GM21515 (cell line): Measurements from ENCODE around the gene ABCC10.
A peak's percentile ranks its signal among the peaks of the same experiment; 100 is the strongest.

Source experiments
- ATAC-seq: cut with Tn5 transposase; IDR thresholded peaks from one replicate; pipeline ENCODE4 v1.9.1; 2021; ENCODE audit not compliant: unreplicated experiment

The ABCC10 gene

DNA sequence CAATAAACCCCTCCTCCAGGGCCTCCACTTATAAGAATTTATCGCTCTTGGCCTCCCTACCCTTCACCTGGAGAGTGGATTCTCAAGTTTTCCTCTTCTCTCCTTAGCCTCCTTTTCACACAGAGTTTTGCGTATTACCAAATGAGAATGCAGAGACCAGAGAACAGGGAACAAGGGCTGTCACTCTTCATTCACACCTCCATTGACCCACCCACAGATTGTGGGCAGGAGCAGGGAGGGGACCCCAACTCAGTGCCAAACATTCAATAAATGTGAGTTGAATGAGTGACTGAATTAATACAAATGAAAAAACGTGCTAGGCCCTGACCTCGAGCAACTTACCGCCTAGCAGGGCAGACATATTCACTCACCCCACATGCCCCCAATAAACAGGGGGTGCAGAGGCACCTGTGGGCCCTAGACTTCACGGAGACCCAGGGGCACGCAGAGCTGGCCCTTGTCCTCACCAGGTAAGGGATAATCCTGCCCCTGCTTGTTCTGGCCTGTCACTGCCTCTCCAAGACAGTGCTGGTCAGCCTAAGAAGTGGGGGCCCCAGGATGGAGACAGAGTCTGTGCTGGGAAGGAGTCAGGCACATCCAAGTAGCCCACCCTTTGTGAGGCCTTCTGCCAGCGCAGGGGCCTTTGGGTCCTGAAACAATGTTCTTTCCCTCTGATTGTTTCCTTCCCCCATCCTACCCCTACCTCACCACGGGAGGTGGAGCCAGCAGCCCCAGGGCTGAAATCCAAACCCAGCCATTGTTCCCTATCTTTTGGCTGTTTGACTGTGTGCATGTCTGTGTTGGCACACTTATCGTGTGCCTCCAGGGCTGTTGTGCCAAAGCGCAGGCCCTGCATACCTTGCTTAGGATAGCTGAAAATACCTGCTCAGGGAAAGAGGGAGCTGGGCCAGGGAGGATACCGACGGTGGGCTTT, 41.7 kb downstream of the ABCC10 start:
- ATAC-seq, result no peak

DNA sequence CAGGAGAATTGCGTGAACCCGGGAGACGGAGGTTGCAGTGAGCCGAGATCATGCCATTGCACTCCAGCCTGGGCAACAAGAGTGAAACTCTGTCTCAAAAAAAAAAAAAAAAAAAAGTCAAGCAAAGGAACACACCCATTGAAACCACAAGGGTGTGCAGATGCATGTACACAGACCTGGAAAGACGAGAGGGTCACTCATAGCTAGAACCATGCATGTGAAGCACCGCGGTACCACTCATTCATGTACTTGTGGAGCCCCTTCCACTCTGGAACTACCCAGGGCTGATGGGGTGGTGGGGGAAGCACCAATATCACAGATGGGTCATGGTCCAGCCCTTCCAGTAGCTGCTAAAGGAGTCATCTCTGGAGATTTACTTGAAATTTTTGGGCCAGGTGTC, 42.6 kb downstream of the ABCC10 start:
- ATAC-seq, result no peak

DNA sequence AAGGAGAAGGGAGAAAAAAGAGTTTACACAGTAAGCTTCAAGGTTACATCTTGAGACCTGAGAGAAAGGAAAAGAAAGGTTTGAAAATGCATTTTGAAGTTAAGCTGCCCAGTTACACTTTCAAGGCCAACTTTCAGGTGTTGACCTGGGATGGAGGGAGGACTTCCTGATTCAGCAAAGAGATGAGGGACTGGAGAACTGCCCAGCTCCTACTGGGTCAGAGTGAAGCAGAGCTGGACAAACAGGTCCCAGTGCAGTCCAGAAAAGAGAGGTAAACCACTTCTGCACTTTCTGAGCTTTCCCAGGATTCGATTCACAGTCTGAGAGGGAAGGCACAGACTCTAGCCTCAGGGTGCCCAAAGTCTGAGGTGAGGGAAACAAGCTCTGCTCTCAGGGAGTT, 44.1 kb downstream of the ABCC10 start:
- no peak for ATAC-seq

DNA sequence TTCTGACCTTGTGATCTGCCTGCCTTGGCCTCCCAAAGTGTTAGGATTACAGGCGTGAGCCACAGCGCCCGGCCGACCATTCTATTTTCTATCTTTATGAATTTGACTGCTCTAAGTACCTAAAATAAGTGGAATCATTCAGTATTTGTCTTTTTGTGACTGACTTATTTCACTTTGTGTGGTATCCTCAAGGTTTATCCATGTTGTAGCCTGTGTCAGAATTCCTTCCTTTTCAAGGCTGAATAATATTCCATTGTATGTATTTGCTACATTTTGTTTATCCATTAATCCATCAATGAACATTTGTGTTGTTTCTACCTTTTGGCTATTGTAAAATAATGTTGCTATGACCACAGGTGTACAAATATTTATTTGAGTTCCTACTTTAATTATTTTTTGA, 45.2 kb downstream of the ABCC10 start:
- no peak for ATAC-seq

GRCh38 chr6:43475516-43475915, 48.2 kb downstream of the ABCC10 start:
- no peak for ATAC-seq

GRCh38 chr6:43476746-43477145, 49.4 kb downstream of the ABCC10 start:
- ATAC-seq, result no peak

DNA sequence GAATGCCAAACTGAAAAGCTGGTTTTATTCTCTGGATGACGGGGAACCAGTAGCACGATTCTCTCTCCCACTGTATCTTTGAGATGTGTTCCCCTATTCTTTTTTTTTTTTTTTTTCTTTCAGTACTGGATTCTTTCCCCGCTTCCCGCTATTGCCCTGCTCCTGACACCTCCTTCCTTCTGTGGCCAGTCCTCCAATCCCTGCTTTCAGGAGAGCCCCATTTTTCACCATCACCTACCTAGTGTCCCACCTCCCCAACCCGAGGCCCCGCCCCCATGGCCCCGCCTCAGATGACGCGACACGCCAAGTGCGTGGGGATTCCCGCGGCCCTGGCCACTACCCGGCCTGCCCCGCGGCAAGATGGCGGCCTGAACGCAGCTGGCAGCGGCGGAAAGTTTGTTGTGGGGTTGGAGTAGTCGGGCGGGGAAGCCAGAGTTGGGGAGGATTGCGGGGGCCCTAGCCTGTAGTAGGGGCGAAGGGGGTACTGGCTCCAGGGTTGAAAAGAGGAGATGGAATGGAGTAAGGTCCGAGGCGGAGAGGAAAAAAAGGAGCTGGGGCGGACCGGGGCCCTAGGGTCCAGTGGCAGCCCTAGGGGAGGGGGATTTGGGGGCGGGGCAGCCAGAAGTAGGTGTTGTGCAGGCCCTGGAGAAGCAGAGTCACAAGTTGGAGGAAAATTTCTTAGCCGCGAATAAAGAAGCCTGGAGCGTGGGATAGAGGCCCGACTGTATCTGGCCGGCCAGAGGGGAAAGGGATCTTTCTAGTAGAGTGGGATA, 50.1 kb downstream of the ABCC10 start, which contains the start of gene TJAP1:
Gene TJAP1 (plus strand): TSS at position 336 of the 773 bp plus-strand sequence. CDS start 21,432 bp downstream, outside the sequence.
- ATAC-seq, result peak; percentile 89

GRCh38 chr6:43478008-43478372, 50.6 kb downstream of the ABCC10 start:
- no peak for ATAC-seq

DNA sequence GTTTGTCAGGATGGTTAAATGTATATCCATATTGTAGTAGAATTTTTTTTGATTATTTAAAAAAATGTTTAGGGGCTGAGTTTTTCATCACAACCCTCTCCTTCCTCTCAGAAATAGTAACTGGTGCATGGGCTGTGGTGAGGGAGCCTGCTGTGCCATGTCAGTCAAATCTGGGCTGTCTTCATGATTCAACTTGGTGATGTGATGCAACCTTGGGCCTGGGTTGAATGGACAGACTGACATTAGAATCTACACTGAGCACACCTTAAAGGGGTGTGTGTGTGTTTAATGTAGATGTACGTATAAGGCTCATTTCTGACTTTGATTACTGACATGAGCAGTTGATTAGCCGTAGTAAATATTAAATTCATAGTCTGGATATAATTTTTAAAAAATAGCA, 53.7 kb downstream of the ABCC10 start:
- no peak for ATAC-seq

DNA sequence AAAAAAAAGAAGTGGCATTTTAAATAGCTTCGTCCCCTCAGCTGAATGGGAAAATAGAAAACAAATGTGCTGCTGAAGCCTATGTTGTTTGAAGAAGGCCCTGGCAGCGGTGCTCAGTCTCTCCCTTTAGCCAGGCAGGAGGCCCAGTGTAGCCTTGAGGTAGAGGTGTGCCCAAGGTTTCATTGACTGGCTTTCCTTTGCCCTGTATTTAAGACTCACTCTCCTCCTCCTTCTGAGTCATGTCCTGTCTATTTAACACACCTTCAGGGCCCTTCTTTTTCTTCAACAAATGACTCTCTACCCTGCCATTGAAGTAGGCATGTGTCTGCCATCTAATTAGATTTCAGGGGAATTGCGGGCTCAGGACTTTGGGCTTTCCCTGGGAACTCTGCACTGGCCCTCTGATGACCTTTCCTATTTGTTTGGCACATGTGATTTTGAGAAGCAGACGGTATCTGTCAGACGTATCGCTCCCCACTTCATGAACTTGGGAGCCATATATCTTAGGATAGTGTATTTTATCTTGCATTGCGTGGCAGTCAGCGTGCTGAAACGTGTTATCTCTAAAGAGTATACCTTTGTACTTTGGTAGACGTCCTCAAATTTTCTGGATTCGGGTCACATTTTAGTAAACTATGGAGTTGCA, 54.4 kb downstream of the ABCC10 start:
- ATAC-seq, result no peak

- ATAC-seq, result no peak
These were observed 61.4 kb downstream of the ABCC10 start for GRCh38 chr6:43488667-43489276.

DNA sequence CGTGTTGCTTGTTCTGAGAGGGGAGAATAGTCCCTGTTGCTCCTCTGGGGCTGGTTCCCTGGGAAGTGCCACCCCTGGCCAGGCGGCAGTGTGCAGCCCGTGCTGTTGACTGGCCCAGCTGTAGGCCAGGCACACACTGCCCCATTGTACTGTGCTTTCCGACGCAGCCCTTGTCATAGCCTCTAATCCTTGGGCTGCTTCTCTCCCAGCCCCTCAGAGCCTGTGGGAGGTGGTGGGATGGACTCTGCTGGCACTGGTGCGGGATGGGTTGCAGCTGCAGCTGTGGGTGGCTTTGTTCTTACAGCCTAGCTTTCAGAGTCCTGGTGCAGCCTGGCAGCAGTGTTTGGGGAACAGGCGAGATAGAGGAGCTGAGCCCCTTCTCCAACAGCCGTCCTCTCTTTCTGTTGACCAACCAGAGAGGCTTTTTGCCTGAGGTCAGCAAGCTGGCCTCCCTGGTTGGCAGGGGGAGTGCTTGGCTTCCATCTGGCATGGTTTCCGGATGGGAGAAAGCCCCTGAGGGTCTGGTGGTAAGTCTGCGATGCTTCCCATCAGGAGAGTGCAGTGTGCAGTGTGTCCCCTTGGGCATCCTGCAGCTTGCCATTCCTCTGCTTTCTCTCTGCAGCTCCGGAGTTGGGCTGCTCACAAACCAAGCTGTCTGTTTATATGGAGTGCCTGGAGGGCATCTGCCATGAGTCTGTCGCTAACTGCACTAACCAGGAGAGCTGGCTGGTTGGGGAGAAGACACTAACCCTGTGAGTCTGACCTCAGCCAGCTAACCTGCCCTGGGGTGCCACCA, 62.1 kb downstream of the ABCC10 start:
- no peak for ATAC-seq

DNA sequence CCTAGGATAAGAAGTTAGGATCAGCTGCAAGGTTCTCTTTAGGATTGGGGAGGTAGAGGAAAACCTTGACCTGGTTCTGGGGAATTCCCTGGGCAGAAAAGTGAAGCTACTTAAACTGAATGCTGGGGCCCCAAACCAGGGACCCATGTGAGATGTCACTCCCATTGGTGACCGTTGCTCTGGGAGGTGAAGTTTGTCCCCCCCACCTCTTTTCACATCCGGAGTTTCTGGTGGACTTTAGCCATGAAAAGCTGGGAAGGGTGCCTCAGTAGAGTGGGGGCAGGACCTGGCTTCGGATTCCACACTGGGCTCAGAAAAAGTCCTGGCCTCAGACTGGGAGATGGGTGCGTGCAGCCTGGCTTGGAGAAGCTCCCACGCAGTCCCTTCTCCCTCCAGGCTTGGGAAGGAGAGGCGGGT, 63.2 kb downstream of the ABCC10 start:
- no peak for ATAC-seq

DNA sequence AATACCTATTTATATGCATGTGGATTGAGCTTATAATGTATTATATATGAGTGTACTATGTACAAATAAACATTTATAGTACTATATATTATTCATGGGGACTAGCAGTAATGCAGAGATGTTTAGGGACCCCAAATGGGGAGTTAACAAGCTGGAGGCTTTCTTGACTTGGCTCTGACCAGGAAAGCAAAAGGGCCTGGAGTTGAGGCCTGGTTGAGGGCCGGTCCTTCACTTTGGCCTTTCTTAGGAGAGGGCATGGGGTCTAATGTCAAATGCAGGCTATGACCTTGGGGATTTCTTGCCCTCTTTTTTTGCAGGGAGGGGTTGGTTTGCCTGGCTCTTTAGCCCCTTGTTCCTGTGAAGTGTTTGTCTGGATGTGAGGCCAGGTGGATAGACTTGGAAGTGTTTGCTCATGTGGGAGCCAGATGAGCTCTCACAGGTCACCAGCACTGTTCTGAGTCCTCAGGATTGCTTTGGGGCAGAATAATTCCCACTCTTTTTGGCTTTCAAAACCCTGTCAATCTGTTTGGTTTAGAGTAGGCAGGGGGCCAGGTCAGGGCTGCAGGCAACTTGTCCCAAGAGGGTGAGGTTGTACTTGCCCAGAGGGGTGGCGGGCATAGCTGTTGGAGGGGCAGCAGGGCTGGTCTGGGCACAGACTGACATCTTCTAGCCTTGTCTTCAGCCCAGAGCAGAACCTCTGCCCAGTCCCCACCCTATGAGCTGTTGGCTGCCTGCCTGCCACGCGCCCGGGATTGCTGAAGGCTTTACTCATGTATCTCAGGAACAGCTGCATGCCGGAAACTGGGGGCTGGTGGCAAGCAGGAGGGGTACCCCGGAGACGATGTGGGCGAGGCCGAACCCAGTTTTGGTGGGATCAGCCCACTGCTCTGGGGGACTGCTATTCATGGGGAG, 64.7 kb downstream of the ABCC10 start:
- ATAC-seq, result no peak

- ATAC-seq, result no peak
These were observed 65.3 kb downstream of the ABCC10 start for GRCh38 chr6:43492673-43493072.

DNA sequence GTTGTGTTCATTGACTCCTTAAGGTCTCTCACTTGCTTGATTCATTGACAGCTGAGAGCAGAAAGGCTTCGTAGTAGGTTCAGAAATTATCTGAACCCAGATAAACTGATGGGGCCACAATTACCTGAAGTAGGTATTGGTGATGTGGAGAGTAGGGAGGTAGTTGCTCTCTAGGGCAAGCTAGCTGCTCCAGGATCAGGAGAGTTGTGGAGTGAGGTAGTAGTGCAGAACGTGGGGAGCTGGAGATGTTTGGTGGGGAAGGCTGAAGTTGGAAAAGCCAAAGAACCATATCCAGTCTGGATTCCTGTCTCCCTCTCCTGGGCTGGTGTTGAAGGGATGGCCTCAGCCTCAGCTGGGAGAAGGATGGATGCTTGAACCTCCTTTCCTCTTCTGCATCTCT, 65.9 kb downstream of the ABCC10 start:
- no peak for ATAC-seq

- ATAC-seq, result no peak
These were observed 66.5 kb downstream of the ABCC10 start for GRCh38 chr6:43493833-43494232.

GRCh38 chr6:43494321-43494720, 67.0 kb downstream of the ABCC10 start:
- no peak for ATAC-seq

DNA sequence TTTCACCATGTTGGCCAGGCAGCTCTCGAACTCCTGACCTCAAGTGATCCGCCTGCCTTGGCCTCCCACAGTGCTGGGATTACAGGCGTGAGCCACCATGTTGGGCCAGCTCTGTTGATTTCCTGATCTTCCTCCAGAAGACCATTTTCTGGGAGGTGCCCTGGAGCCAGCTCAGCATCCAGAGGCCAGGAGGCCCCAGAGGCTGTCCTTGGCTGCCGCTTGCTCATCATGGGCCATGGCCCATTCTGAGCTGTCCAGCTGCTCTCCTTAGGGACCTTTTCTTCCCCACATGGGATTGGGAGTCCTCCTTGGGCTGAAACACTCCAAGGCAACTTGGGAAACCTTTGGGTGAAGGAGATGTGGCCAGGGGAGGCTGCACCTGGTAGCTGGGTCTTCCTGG, 67.4 kb downstream of the ABCC10 start:
- no peak for ATAC-seq
